HG03064 (cell line): Measurements from ENCODE around the gene NEURL2.
A peak's percentile ranks its signal among the peaks of the same experiment; 100 is the strongest.
"Not testable (repeated sequence)": the region's sequence is repeated elsewhere in the genome, so short reads cannot be mapped to it uniquely, and the experiment has no call there.

Experiments
- ATAC-seq: cut with Tn5 transposase; IDR thresholded peaks from one replicate; pipeline ENCODE4 v1.9.1; 2021; ENCODE audit warnings: low read depth; ENCODE audit not compliant: unreplicated experiment

NEURL2 gene

GRCh38 chr20:45890985-45891983, at the start of gene NEURL2, which contains the start of gene CTSA:
TSS of gene NEURL2 (minus strand) at chr20:45891208. CDS start at chr20:45890991, 217 bp downstream.
TSS of gene CTSA (plus strand) at chr20:45891335. CDS start at chr20:45891569, 234 bp downstream.
- ATAC-seq: peak; percentile 71

- no peak for ATAC-seq
Observed at GRCh38 chr20:45940469-45940868, 49.5 kb upstream of the NEURL2 start.

GRCh38 chr20:45940053-45940452, 49.0 kb upstream of the NEURL2 start:
- no peak for ATAC-seq

- ATAC-seq: no peak
Observed at GRCh38 chr20:45938727-45939438, 47.9 kb upstream of the NEURL2 start.

- no peak for ATAC-seq
Observed at GRCh38 chr20:45937765-45938164, 46.8 kb upstream of the NEURL2 start.

- ATAC-seq: peak; percentile 9
Observed at GRCh38 chr20:45935416-45936046, 44.5 kb upstream of the NEURL2 start.

GRCh38 chr20:45934586-45935415, 43.8 kb upstream of the NEURL2 start, which contains the start of gene PCIF1:
TSS of gene PCIF1 (plus strand) at chr20:45934683. CDS start at chr20:45939000, 4,317 bp downstream.
- peak; percentile 58 for ATAC-seq

- ATAC-seq: peak; percentile 5
Observed at GRCh38 chr20:45934046-45934585, 43.1 kb upstream of the NEURL2 start.

- ATAC-seq: peak; percentile 31
Observed at GRCh38 chr20:45933266-45934045, 42.4 kb upstream of the NEURL2 start.

- ATAC-seq: not testable (repeated sequence)
Observed at GRCh38 chr20:45931680-45932079, 40.7 kb upstream of the NEURL2 start.

GRCh38 chr20:45927071-45927878, 36.3 kb upstream of the NEURL2 start:
- no peak for ATAC-seq

- no peak for ATAC-seq
Observed at GRCh38 chr20:45926731-45927070, 35.7 kb upstream of the NEURL2 start.

GRCh38 chr20:45925821-45926506, 35.0 kb upstream of the NEURL2 start:
- no peak for ATAC-seq

GRCh38 chr20:45924391-45925261, 33.6 kb upstream of the NEURL2 start:
- ATAC-seq: no peak

GRCh38 chr20:45921337-45922189, 30.6 kb upstream of the NEURL2 start:
- no peak for ATAC-seq
